ENCODE measurements around the gene GRAMD1A. TPM values are rescaled to one million over a fixed set of nuclear protein-coding genes. Genes with fewer than 3 reads are reported as not detected.

The GRAMD1A gene
- total and polyA plus RNA-seq, 9 of the 15 experiments (the other 6 are each of a cell fraction or from before 2014, with no cell fraction given) = 1.4 to 63.8 (median 38.5) TPM

DNA sequence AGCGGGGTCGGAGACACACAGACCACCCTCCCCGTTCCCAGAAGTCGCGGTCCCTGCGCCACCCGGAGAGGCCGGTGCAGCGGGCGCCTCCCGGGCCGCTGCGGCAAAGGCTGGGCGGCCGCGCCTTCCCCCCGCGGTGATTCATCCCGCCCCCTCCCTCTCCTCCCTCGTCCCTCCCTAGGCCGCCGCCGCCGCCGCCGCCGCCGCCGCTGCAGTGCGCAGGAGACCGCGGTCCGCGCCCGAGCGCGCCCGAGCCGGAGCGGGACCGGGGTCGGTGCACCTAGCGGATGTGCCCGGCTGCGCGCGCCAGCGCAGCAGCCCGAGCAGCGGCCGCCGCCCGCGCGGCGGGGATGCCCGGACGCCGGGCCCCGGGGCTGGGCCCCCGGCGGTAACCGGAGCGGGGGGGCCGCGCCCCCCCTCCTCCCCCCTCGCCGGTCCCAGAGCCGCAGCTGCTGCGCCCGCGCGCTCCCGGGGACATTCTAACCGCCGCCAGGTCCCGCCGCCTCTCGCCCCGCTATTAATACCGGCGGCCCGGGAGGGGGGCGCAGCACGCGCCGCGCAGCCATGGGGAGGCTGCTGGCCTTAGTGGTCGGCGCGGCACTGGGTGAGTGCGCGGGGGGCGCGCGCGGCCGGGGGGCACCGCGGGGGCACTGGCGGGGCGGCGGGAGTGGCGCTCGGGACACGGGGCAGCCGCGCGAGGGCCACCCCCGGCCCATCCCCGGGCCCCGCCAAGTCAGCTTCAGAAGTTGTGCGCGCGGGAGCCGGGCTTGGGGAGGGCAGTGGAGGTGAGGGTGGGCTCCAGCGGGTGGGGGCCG, 30.3 kb downstream of the GRAMD1A start, which contains the start of gene SCN1B (continued):
- TF ChIP-seq, protein P1, sequence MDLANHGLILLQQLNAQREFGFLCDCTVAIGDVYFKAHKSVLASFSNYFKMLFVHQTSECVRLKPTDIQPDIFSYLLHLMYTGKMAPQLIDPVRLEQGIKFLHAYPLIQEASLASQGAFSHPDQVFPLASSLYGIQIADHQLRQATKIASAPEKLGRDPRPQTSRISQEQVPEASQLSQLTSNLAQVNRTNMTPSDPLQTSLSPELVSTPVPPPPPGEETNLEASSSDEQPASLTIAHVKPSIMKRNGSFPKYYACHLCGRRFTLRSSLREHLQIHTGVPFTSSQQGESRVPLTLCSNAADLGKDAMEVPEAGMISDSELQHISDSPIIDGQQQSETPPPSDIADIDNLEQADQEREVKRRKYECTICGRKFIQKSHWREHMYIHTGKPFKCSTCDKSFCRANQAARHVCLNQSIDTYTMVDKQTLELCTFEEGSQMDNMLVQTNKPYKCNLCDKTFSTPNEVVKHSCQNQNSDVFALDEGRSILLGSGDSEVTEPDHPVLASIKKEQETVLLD (IDR thresholded peaks at IDR 0.05) = no peak
- TF ChIP-seq BHLHE40 (IDR thresholded peaks at IDR 0.05; ENCODE audit: low read length) (no peak), ATF7 (IDR thresholded peaks at IDR 0.05) (0 out of 2 replicates have a peak, but pooled peaks have one; percentile 2), ZBTB49 (CRISPR knock-in tag; IDR thresholded peaks at IDR 0.05; ENCODE audit: borderline replicate concordance) (no peak), ELF1 (tag; IDR thresholded peaks at IDR 0.05) (no peak), PHB2 (IDR thresholded peaks at IDR 0.05; ENCODE audit: low read depth) (no peak), PML (IDR thresholded peaks at IDR 0.05; ENCODE audit: low read length) (no peak), XRCC5 (IDR thresholded peaks at IDR 0.05; ENCODE audit: low read depth, low read length) (no peak), THRB (CRISPR knock-in tag; conservative IDR thresholded peaks at IDR 0.05) (no peak), HEY1 (CRISPR knock-in tag; IDR thresholded peaks at IDR 0.05; ENCODE audit: borderline replicate concordance) (no peak), CBX8 (IDR thresholded peaks at IDR 0.05; ENCODE audit: borderline replicate concordance, extremely low read depth, low read depth, low read length, poor library complexity, severe bottlenecking) (no peak), CXXC5 (CRISPR knock-in tag; IDR thresholded peaks at IDR 0.05) (peak; percentile 74), ZNF79 (CRISPR knock-in tag; IDR thresholded peaks at IDR 0.05; ENCODE audit: low read depth) (no peak), HDAC2 (IDR thresholded peaks at IDR 0.05) (no peak)
- TF ChIP-seq, protein P2, sequence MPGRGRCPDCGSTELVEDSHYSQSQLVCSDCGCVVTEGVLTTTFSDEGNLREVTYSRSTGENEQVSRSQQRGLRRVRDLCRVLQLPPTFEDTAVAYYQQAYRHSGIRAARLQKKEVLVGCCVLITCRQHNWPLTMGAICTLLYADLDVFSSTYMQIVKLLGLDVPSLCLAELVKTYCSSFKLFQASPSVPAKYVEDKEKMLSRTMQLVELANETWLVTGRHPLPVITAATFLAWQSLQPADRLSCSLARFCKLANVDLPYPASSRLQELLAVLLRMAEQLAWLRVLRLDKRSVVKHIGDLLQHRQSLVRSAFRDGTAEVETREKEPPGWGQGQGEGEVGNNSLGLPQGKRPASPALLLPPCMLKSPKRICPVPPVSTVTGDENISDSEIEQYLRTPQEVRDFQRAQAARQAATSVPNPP (IDR thresholded peaks at IDR 0.05; ENCODE audit: borderline replicate concordance, insufficient read depth, insufficient read length) = no peak
- TF ChIP-seq, protein P3, sequence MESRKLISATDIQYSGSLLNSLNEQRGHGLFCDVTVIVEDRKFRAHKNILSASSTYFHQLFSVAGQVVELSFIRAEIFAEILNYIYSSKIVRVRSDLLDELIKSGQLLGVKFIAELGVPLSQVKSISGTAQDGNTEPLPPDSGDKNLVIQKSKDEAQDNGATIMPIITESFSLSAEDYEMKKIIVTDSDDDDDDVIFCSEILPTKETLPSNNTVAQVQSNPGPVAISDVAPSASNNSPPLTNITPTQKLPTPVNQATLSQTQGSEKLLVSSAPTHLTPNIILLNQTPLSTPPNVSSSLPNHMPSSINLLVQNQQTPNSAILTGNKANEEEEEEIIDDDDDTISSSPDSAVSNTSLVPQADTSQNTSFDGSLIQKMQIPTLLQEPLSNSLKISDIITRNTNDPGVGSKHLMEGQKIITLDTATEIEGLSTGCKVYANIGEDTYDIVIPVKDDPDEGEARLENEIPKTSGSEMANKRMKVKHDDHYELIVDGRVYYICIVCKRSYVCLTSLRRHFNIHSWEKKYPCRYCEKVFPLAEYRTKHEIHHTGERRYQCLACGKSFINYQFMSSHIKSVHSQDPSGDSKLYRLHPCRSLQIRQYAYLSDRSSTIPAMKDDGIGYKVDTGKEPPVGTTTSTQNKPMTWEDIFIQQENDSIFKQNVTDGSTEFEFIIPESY (CRISPR knock-in tag; IDR thresholded peaks at IDR 0.05) = no peak
